ENCODE measurements around the gene C1orf53.

The C1orf53 gene

DNA sequence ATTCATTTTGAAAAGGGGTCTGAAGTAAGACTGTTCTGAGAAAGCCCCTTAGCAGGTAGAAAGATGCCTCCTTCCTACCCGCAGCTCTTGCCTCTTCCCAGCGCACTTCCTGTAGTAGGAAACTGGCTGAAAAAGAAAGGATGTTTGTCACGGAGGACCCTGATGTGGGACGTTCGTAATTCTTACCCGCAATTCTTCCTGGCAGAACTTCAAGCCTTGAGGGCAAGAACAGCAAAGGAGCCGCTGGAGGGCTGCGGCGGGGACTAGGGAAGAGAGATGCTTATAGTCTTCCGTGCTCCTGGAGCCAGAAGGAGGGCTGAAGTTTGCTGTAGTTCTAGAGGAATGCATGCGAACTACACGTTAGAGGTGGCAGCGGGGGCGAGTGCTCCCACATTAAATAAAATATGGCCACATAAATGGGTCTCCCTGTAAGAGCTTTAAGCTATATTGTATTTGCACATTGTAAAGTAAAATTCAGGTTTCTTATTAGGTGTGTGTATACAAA lies 6.3 kb downstream of the C1orf53 start:
- DNase-seq, result no peak

DNA sequence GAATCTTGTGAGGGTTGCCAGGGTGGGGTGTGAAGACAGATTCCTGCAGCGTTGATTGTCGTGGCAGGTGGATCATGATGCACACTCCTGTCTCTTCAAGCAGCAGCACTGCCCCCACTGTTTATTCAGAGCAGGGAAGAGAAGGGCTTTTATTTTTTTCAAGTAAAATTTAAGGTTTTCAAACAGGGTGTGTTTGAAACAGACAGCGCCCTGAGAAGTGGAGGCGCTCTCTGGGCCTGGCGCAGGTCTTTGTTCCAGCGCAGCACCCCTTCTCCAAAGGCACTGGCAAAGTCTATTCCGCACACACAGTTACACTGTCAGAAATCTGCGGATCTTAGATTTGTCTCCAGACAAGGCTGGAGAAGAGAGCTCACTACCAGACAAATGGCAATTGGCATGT lies 7.0 kb downstream of the C1orf53 start:
- DNase-seq, result no peak

DNA sequence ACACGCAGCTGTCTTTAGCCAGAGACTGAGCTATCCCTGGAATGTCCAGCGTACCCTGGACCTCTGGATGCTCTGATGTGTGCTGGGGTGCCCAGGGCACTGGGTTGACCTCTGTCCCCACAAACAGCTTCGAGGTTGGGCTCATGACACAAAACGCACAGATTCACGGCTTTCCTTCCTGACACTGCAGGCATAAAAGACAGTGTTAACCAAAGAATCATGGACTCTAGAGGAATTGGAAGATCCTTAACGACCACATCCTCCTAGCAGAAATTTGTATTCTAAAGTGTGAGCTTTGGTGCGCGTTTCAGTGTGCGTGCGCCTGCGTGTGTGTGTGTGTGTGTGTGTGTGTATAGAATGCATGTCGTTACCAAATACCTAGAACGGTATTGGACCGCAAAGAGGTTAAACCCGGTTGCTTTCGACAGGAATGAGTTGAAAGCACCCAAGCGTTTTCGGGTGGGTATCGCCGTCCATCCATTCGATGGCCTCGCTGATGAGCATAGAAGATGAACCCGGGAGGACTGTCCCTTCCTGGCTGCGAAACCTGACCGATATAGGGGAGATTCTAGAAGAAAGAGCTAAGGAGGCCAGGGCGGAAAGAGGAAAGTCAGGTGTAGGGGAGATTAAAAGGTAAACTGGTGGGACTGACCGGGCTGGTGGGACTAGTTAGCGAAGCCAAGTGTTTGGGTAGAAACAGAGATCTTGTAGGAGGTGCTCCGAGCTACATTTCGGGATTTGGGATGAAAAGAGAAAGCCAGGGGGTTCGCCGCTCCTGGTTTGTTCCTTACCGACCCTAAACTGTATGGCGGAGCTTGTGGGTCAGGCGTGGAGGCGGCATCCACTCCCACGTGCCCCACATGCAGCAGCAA lies 7.9 kb downstream of the C1orf53 start:
- DNase-seq, result no peak

DNA sequence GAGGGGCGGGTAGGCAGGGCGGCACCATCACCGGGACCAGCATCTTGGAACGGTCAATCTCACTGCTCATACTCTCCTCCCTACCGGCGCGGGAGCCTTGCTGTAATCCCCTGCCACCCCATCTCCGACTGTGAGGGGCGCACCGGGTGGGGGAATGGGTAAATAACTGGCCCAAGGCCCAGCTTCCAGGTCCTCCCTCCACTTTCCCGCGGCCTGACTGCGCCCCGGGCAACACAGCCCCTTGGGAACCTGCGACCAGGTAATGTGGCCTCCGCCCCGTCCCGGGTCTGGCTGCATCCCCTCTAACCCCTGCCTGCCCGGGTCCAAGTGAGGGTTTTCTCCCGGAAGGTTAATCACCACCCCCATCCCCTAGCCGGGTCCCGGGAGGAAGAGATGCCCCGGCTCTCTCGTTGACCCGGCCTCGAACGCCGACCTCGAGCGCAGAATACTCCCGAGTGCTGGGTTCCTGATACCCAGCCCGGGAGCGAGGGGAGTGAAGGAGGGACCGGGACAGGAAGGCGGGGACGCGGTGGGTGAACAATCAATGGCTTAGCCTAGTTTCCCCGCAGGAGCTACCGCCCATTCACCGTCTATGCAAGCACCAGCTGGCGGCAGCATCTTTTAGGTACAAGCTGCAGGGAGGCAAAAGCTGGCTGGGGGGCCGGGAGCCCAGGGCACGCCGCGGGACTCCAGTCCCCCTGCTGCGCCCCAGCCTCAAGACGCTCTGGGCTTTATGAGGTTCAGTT lies 8.9 kb downstream of the C1orf53 start:
- DNase-seq, result no peak

DNA sequence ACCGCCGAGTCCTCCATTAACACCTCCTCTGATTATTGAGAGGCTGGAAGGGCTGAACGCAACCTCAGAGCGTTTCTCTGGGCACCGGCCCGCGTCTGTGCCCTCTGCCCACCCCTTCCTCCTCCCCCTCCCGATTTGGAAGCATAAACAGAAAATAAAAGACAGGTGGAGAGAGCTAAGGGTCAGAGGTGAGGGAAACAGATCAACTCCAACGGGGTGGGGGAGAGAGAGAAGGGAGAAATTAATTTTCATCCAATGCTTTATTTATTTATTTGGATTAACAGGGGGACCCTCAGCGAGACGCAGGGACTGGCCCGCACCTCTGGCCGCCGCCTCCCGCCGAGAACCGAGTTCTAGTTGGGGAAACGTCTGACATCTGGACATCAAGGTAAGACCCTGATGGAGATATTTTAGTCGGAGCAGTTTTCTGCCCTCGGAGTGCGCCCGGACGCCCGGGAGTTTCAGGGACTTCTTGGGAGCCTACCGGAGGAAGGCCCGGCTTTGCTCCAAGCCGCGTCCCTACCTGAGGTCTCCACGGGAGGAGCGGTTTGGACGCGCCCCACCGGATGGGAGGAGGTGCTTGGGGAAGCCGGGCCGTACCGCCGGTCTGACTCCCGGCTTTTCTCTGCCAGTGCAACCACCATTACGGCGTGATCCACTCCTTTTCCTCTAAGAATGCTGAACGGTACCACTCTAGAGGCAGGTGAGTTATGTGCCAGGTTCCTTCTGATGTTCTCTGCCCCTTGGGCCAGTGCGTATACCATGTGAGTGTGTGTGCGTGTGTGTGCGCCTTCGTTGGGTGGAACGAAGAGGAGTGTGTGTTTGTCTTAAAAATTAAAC lies 9.6 kb downstream of the C1orf53 start:
- DNase-seq, result no peak

DNA sequence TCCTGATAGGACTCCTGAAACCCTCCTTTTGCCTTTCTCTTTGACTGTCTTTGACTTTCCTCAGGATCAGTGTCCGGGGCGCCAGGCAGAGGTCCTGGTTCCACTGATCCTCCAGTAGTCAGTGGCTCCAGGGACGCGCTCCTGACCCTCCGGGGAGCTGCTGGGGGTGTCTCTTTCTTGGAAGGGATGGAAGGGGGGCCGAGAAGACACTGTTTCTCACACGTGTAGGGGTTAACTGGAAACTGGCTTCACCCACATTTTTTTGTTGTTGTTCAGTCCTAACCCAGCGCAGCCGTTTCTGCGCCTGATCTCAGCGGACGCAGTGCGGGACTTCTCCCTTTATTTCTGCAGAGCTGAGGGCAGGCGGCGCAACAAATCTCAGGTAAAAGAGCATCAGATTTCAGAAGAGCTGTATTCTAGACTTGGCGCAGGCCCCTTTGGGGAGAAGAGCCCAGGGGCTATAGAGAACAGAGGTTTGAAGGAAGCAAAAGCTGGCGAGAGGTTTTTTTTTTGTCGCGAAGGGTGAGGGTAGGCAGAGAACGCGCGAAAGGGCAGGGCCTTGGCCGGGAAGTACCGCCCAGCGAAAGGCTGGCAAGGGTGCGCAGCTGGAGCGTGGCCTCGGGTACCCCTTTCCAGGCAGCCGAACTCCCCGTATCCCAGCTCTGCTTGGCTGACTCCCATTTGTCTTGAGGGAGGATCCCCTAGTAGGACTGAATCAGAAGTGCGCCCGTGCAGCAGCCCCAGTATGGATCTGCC lies 10.5 kb downstream of the C1orf53 start:
- no peak for DNase-seq

DNA sequence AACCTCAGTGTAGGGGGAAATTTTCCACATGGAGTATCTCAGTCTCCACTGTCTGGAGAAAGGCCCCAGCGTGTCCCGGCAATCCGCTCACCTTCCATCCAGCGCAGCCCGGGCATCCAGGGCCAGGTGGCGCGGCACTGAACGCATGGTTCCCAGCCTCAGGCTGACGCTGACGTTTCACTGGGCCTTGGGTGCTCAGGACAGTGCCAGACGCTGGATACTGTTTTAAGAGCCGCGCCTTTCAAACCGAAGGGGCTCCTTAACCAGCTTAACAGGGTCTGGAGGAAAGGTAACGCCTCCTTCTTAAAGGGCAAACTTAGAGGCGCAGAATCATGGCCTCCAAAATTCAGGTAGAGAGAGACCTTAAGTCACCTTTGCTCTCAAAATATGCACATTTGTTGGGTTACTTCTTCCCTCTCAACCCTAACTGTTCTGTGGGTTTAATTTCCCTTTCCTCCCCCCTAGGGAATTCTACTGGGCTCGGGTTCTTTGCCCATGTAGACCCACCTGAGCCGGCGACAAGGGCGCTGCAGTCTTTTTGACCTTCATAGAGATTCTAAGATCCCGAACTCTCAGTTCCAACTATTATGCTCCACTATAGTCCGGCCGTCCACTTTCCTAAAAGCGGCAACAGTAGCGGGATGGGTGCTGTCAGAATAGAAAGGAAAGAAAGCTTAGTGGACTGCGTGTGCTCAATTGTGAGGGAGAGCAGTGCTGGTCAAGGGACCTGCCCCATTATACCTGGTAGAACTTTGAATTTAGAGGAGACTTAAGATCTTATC lies 11.3 kb downstream of the C1orf53 start:
- no peak for DNase-seq

DNA sequence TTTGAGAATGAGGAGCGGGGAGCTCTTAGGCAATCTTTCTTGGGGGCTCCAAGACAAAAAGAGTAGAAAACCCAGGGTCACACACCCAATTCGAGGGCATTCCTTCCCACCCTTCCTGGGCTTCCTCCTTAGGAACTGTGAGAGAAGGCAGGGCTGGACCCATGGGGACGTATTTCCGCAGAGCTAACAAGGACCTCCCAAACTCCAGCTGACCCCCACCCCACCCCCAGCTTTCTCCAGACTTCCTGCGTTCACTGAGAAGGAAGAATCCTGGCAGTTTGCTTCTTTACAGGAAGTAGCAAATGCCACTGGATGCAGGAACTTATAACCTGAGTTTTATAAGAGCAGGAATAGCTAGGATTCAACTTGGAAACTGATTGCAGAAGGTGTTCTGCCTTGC lies 12.1 kb downstream of the C1orf53 start:
- no peak for DNase-seq

DNA sequence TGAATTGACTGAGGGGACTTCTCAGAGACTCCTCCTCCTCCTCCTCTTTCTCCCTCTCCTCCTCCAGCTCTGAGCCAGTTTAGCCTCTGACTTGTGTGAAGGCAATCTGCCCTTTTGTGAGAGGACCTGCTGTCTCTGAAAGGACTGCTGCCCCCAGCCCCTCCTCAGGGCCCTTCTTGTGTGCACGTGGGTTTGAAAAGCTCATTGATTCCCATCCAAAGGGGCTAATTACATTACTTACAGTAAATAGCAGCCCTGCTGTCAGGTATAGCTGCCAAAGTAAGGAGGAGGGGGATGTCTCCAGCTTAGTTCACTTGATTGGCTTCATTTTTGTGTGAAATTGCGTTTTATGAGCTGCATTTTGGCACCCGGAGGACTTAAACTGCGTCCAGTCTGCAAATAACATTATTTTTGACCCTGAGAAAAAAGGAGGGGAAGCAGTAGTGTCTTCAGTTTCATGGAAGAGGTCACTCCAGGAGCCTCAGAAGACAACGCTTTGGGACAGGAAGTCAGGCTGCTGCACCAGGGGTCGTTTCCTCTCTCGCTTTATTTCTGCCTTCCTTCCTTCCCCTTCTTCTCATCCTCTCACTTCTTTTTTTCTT lies 12.9 kb downstream of the C1orf53 start:
- no peak for DNase-seq

DNA sequence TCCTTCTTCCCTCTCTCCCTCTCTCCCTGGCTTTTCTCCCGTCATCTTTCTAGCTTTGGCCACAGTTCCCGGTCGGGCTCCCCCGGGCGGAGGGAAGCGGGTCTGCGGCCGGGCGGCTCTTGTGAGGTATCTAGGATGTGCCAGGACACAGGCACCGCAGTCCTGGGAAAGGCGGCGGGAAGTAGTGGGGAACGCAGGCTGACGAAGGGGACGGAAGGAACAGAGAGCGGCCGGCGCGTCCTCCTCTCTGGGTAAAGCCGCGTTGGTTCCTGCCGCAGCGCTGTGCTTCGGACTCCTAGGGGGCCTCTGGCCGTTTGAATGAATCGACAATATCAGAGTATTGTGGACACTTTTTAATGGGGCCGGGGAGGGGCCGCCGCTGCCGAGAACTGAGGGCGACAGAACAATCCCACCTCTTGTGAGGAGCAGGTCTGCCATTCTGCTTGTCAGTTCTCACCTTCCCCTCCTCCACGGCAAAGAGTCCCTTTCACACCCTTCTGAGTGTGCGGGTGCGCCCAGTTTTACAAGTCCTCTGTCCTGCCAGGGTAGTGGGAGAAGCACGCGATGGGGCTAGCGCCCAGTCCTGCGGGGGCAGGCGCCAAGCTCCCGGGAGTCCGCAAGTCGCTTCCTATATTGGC lies 13.6 kb downstream of the C1orf53 start:
- DNase-seq, result no peak

DNA sequence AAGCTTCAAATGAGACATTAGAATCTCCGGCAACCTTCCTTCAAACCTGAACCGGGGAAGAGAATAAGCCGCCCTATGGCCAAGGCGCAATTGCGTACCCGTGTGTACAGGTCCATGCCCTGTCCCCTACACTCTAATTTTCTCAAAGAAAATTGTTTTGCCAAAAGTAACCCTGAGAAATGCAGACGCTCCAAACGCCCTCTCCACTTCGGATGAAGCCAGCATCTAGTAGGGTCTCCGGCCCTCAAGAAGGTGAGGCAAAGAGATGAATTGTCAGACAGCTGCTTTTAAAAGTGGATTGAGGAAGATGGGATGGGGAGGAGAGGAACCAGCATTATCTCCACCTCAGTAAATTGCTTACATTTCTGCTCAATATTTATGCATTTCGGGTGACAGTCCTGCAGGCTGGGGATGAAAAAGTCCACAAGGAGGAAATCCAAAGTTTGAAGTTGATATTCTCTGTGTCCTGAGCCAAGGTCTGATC lies 14.1 kb downstream of the C1orf53 start:
- no peak for DNase-seq

DNA sequence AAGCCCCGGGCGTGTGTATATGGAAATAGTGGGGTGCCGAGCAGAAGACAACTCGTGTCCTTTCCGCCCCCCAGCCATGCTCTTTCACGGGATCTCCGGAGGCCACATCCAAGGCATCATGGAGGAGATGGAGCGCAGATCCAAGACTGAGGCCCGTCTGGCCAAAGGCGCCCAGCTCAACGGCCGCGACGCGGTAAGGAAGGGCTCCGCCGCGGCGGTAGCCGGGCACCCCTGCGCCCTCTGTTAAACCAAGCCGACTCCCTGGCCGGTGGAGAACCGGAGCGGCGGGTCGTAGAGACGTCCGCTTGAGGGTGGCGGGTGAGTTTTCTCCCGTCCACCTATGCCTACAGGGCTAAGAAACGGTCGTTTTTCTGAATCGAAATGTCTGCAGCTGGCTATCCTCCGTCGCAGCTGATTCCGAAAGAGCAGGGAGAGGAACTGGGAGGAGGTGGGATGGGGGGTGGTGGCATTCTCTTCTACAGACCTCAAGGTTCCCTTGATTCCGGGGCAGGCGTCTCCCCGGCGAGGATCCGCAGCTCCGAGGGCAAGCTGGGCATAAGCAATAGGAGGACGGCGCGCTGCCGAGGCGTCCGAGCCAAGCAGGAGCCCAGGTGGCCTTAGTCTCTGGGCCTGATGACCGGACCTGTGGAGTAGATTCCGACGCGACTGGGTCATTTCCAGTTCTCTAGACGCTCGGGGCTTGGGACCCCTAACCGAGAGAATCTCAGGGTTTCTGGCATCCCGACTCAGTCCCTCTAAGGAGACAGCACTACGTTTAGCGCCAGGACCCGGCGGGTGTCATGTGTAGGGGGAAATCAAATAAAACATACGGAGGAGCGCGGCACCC lies 15.6 kb downstream of the C1orf53 start:
- no peak for DNase-seq

DNA sequence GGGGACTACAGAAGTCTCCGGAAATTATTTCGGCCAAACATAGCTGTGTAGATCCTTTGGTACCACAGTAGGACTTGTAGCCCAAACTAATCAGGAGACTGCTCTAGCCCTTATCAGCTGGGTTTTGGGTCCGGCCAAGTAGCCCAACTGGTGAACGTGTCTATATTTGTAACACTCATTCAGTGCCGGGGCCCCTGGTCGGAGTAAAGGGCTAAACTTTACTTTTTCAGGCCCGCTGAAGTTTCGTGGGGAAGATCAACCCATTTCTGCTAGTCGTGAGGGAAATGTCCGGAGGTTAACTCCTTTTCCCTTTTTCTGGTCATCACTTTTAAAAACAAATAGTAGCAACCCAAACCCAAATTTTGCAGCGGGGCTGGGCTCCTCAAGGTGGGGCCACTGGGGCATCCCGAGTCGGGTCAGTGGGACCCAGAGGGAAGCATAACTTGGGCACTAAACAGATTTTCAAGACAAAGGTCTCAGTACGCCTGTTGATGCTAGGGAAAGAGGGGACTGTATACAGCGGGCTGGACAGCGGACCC lies 16.4 kb downstream of the C1orf53 start:
- DNase-seq, result no peak

DNA sequence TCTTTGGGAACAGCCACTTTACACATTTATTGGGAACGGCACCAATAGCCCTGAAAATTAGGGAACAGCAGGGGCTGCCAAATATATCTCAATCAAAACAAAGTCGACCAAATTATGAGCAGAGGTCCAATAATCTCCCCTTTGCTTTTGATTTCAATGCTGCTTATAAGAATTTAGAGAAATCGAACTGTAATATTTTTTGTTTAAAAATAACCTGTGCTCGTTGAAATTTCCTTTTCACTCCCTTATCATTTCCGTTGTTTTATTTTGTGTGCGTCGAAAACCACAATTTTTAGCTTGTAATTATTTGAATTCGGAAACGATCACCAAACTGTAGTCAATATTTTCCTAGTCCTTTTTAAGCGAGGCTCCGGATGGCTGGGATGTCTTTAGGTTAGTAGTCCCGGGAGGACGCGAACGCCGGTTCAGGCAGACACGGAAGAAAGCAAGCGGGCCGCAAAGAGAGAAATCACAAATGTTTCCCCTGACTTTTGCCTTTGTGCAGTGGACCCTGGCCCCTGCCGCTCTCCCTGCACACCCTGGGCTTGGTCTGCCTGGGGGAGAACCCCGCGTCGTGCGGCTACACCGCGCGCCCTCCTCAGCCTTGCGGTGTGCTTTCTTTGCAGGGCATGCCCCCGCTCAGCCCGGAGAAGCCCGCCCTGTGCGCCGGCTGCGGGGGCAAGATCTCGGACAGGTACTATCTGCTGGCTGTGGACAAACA lies 17.1 kb downstream of the C1orf53 start:
- DNase-seq, result no peak

DNA sequence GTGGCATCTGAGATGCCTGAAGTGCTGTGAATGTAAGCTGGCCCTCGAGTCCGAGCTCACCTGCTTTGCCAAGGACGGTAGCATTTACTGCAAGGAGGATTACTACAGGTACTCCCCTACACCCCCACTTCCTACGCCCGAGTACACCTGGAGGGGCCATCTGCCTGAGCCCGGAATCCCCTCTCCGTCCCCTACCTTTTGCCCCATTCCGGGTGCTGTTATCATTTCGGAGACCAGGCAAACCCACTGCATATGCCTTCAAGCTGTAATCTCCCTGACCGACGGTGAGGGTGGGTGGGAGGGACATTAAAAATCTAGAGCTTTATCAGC lies 17.6 kb downstream of the C1orf53 start:
- no peak for DNase-seq

DNA sequence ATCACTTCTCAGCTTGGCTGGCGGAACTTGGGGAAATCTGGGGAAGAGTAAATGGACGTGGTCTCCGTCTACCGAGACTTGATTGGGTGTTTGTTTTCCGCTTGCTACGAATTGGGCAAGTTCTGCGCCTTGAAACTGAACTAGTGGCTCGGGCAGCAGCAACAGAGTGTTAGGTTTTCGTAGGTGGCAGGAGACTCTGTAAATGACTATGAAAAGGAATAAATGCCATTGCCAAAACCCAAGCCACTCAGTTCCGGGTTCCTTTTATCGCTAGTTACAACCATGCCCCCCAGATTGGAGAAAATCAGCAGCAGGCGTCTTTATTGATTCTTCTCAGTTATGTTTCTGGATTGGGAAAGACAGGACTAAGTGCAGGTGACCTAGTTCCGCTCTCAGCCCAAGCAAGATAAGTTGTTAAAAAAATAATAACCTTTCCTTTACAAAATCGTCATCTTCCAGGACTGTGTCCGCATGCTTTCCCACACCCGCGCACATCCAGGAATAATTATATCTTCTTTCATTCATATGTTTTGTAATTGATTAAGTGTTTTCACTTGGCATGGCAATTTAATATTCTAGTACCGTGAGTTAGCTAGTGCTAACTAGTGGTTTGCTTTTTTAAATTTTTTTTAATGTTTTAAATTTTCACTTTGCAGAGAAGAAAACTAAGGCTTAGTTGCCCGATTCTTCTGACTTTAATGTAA lies 18.1 kb downstream of the C1orf53 start:
- DNase-seq, result no peak

DNA sequence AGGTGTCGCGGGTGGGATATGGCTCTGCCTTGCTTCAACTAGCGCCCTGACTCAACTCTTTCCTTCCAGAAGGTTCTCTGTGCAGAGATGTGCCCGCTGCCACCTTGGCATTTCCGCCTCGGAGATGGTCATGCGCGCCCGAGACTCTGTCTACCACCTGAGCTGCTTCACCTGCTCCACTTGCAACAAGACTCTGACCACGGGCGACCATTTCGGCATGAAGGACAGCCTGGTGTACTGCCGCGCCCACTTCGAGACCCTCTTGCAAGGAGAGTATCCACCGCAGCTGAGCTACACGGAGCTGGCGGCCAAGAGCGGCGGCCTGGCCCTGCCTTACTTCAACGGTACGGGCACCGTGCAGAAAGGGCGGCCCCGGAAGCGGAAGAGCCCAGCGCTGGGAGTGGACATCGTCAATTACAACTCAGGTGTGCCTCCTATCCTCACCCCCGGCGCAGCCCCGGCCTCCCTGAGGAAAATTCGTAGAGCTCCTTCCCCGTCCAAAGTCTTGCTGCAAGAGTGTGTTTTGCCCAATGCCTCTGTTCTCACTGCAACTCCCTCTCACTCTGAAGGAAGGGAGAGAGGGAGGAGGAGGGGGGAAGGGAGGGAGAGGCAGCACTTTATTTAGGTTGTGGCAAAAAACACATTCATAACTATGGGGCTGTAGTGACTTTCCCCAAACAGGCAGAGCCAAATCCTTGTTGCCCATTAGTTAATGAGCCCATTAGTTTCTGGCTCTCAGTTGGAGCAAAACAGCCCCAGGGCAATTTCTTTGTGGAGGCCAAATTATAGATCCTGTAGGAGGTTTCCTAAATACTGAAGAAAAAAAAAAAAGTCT lies 19.0 kb downstream of the C1orf53 start:
- no peak for DNase-seq
